Measurements from ENCODE around the gene PCLO. TPM values are rescaled to one million over a fixed set of nuclear protein-coding genes. Genes with fewer than 3 reads are reported as not detected.

The PCLO gene
- polyA plus RNA-seq, 2 of the 4 experiments (the other 2 are of a cell fraction): 0.41 to 1.1 TPM

GRCh38 chr7:82859106-82859850 lies 303.4 kb downstream of the PCLO start:
- CTCF ChIA-PET: no interaction called here
- Histone ChIP-seq H3K4me2 (no peak overlapping the region), H3K27ac (no peak overlapping the region), H3K4me3 (no peak overlapping the region), H3K4me1 (no peaks in the 10 kb centered on the region), H3K9me3 (no peaks in the 10 kb centered on the region)
- no peak for ATAC-seq
- DNase-seq (ENCODE audit: low read depth in 1 of 2, low spot score in 1 of 2): no peak
- TF ChIP-seq CEBPB (IDR thresholded peaks at IDR 0.05) (no peak), ESRRA (IDR thresholded peaks at IDR 0.05; ENCODE audit: borderline replicate concordance, low read length) (no peak), TP53 (CRISPR knock-in tag; IDR thresholded peaks at IDR 0.05) (no peak), BCL3 (IDR thresholded peaks at IDR 0.05) (no peak), E2F6 (IDR thresholded peaks at IDR 0.05; ENCODE audit: borderline replicate concordance, low read depth) (no peak)
- no peak for FAIRE-seq
- WGBS (ENCODE audit: missing lambda C conversion rate): 40% methylated on average over 1 of the region's 1 CpG
- POLR2A ChIA-PET: no interaction called here

- DNase-seq (ENCODE audit: low read depth in 1 of 2, low spot score in 1 of 2) (no peak), ATAC-seq (no peak), FAIRE-seq (no peak)
- no peak overlapping the region for H3K27ac ChIP-seq
- WGBS (ENCODE audit: missing lambda C conversion rate): 94% methylated on average over 4 of the region's 4 CpGs
- no peak overlapping the region for H3K4me3 ChIP-seq
- TF ChIP-seq USF2 (IDR thresholded peaks at IDR 0.05): no peak
- ChIA-PET CTCF (no interaction called here), POLR2A (no interaction called here)
- no peaks in the 10 kb centered on the region for H3K9me3 ChIP-seq
- H3K4me2 ChIP-seq: no peak overlapping the region
- H3K4me1 ChIP-seq: no peaks in the 10 kb centered on the region
Measured at GRCh38 chr7:82851121-82851520, 311.6 kb downstream of the PCLO start.

- Histone ChIP-seq H3K4me1 (no peaks in the 10 kb centered on the region), H3K27ac (no peak overlapping the region), H3K4me3 (no peak overlapping the region), H3K9me3 (no peaks in the 10 kb centered on the region), H3K4me2 (no peak overlapping the region)
- TF ChIP-seq PBX3 (IDR thresholded peaks at IDR 0.05) (no peak), ELK1 (IDR thresholded peaks at IDR 0.05; ENCODE audit: low read depth, low read length) (no peak), MAFK (IDR thresholded peaks at IDR 0.05; ENCODE audit: partially characterized antibody) (no peak), MYC (IDR thresholded peaks at IDR 0.05; ENCODE audit: borderline replicate concordance, low read length) (no peak), FOXS1 (CRISPR knock-in tag; IDR thresholded peaks at IDR 0.05) (no peak), HEYL (CRISPR knock-in tag; IDR thresholded peaks at IDR 0.05) (no peak), HOXA7 (CRISPR knock-in tag; IDR thresholded peaks at IDR 0.05) (no peak), USF2 (IDR thresholded peaks at IDR 0.05) (no peak), RCOR1 (IDR thresholded peaks at IDR 0.05; ENCODE audit: low read depth, low read length) (no peak)
- DNase-seq (ENCODE audit: low read depth in 1 of 2, low spot score in 1 of 2) (no peak), FAIRE-seq (no peak), ATAC-seq (no peak)
- CTCF ChIA-PET: no interaction called here
- POLR2A ChIA-PET: no interaction called here
- 74% methylated on average over 1 of the region's 1 CpG for WGBS (ENCODE audit: missing lambda C conversion rate)
Measured at GRCh38 chr7:82841828-82842227, 320.9 kb downstream of the PCLO start.

All from A549 (cell line).